ENCODE measurements around the gene SFXN4.
A peak's percentile ranks its signal among the peaks of the same experiment; 100 is the strongest.
"Not testable (repeated sequence)": the region's sequence is repeated elsewhere in the genome, so short reads cannot be mapped to it uniquely, and the experiment has no call there.

Gene SFXN4

GRCh38 chr10:119161680-119162451 is 3.6 kb downstream of the SFXN4 start:
- peak; percentile 65 for DNase-seq (ENCODE audit: low read depth)
- no peak overlapping the region for H3K4me3 ChIP-seq (ENCODE audit: control insufficient read depth, low read depth, low read length)
- TF ChIP-seq CTCF (conservative IDR thresholded peaks at IDR 0.05; ENCODE audit: control insufficient read depth, insufficient read depth, low read depth, low read length): peak; percentile 3

- H3K4me3 ChIP-seq (ENCODE audit: control insufficient read depth, low read depth, low read length): no peak overlapping the region
- no peak for DNase-seq (ENCODE audit: low read depth)
- TF ChIP-seq CTCF (conservative IDR thresholded peaks at IDR 0.05; ENCODE audit: control insufficient read depth, insufficient read depth, low read depth, low read length): no peak
These were observed 6.2 kb downstream of the SFXN4 start for GRCh38 chr10:119159332-119159731.

- TF ChIP-seq CTCF (conservative IDR thresholded peaks at IDR 0.05; ENCODE audit: control insufficient read depth, insufficient read depth, low read depth, low read length): no peak
These were observed 11.9 kb downstream of the SFXN4 start for GRCh38 chr10:119153661-119154060.

GRCh38 chr10:119153041-119153440 is 12.5 kb downstream of the SFXN4 start:
- TF ChIP-seq CTCF (conservative IDR thresholded peaks at IDR 0.05; ENCODE audit: control insufficient read depth, insufficient read depth, low read depth, low read length): no peak

More at GRCh38 chr10:119153661-119154060, 11.9 kb downstream of the SFXN4 start:
- DNase-seq (ENCODE audit: low read depth): no peak
- no peak overlapping the region for H3K4me3 ChIP-seq (ENCODE audit: control insufficient read depth, low read depth, low read length)

GRCh38 chr10:119151601-119152000 is 13.9 kb downstream of the SFXN4 start:
- not testable (repeated sequence) for H3K4me3 ChIP-seq (ENCODE audit: control insufficient read depth, low read depth, low read length)

More at GRCh38 chr10:119153041-119153440, 12.5 kb downstream of the SFXN4 start:
- H3K4me3 ChIP-seq (ENCODE audit: control insufficient read depth, low read depth, low read length): no peak overlapping the region
- DNase-seq (ENCODE audit: low read depth): no peak

GRCh38 chr10:119149729-119150128 is 15.8 kb downstream of the SFXN4 start:
- no peak for TF ChIP-seq CTCF (conservative IDR thresholded peaks at IDR 0.05; ENCODE audit: control insufficient read depth, insufficient read depth, low read depth, low read length)
- no peak for DNase-seq (ENCODE audit: low read depth)
- no peak overlapping the region for H3K4me3 ChIP-seq (ENCODE audit: control insufficient read depth, low read depth, low read length)

More at GRCh38 chr10:119151601-119152000, 13.9 kb downstream of the SFXN4 start:
- DNase-seq (ENCODE audit: low read depth): not testable (repeated sequence)

- DNase-seq (ENCODE audit: low read depth): no peak
- H3K4me3 ChIP-seq (ENCODE audit: control insufficient read depth, low read depth, low read length): no peak overlapping the region
- TF ChIP-seq CTCF (conservative IDR thresholded peaks at IDR 0.05; ENCODE audit: control insufficient read depth, insufficient read depth, low read depth, low read length): no peak
These were observed 16.4 kb downstream of the SFXN4 start for GRCh38 chr10:119149157-119149556.

Measured in fibroblast of mammary gland (primary cell).